Natural killer cell (primary cell): ENCODE measurements around the gene FXYD3. TPM values are rescaled to one million over a fixed set of nuclear protein-coding genes. Genes with fewer than 3 reads are reported as not detected.

Experiments
- ATAC-seq, 3 donors: fragments of 150-1000 bp in 2 of 3; fragments of 200-7000 bp in 1 of 3; cut with Tn5 transposase; 1 replicate in 1 of 3; 2 replicates in 2 of 3; pipeline ENCODE4 v1.10.0; 2021; ENCODE audit warnings: mild to moderate bottlenecking in 2 of 3, moderate library complexity in 2 of 3
- DNase-seq, 2 donors: peaks; one replicate each; pipeline versions ENCODE4 v3.0.0 to v3.0.0-alpha.2; 2013 to 2021; ENCODE audit warnings: mixed read lengths in 1 of 2
- H3K27ac ChIP-seq: one replicate; pipeline ENCODE4 v1.5.1; 2013; ENCODE audit warnings: mild to moderate bottlenecking, low read length
- H3K27me3 ChIP-seq: one replicate; pipeline ENCODE4 v1.6.1; 2013; ENCODE audit warnings: low read length; ENCODE audit not compliant: control insufficient read depth, insufficient read depth
- H3K36me3 ChIP-seq: one replicate; pipeline ENCODE4 v1.6.1; 2013; ENCODE audit warnings: low read length; ENCODE audit not compliant: control insufficient read depth, insufficient read depth
- H3K4me1 ChIP-seq: one replicate; pipeline ENCODE4 v1.6.1; 2013; ENCODE audit warnings: low read length; ENCODE audit not compliant: control insufficient read depth, insufficient read depth
- H3K4me3 ChIP-seq: one replicate; pipeline ENCODE4 v1.5.1; 2013; ENCODE audit warnings: low read length
- H3K9me3 ChIP-seq: one replicate; pipeline ENCODE4 v1.6.1; 2013; ENCODE audit warnings: low read length; ENCODE audit not compliant: control insufficient read depth, insufficient read depth
- H3K27ac Mint-ChIP-seq, 2 donors: one replicate each; pipeline ENCODE4 v1.8.0; 2022; ENCODE audit warnings: mild to moderate bottlenecking in 2 of 2, mixed read lengths in 2 of 2, moderate library complexity in 1 of 2
- H3K27me3 Mint-ChIP-seq, 2 donors: one replicate each; pipeline ENCODE4 v1.8.0; 2022; ENCODE audit warnings: low read depth in 2 of 2, mixed read lengths in 2 of 2
- H3K36me3 Mint-ChIP-seq: one replicate; pipeline ENCODE4 v1.8.0; 2022; ENCODE audit warnings: mixed read lengths
- H3K4me1 Mint-ChIP-seq, 2 donors: one replicate each; pipeline ENCODE4 v1.8.0; 2022; ENCODE audit warnings: mixed read lengths in 2 of 2
- H3K4me3 Mint-ChIP-seq: one replicate; pipeline ENCODE4 v1.8.0; 2022; ENCODE audit warnings: mild to moderate bottlenecking, moderate library complexity, mixed read lengths
- H3K9me3 Mint-ChIP-seq, 2 donors: one replicate each; pipeline ENCODE4 v1.8.0; 2022; ENCODE audit warnings: mixed read lengths in 2 of 2
- CTCF ChIP-seq: fragments of 200-600 bp; IDR thresholded peaks from one replicate; pipeline ENCODE4 v1.8.0; 2022; ENCODE audit warnings: antibody characterized with exemption
- WGBS: methylation state at CpG from one replicate; pipeline ENCODE4 v1.1.7; 2013; ENCODE audit warnings: missing lambda C conversion rate; ENCODE audit not compliant: insufficient coverage; 5-methylcytosine and 5-hydroxymethylcytosine counted together
- intact Hi-C: fragments of 100-400 bp; cut with micrococcal nuclease; formaldehyde crosslinking; loops from one replicate; pipeline ENCODE4 v1.14.2; 2022
- total RNA-seq, 4 donors: library from RNA; stranded (reverse); fragments of 120-200 nt in 1 of 4; gene quantifications; one replicate each; pipeline versions ENCODE4 v1.2.3 to v1.2.4, GENCODE V29; 2013 to 2022

Gene FXYD3
- total RNA-seq, 3 donors from 2014 or later (not counting 1 experiment from before 2014, with no cell fraction given), result not detected

GRCh38 chr19:35138305-35138892 lies 22.8 kb downstream of the FXYD3 start, which contains the start of gene FXYD1:
Gene FXYD1 (plus strand): TSS chr19:35138824. CDS start chr19:35140080, 1,256 bp downstream.
- peaks cover 33% of the 10 kb centered on the region for H3K4me1 ChIP-seq
- ATAC-seq (no peak), DNase-seq (no peak)
- no peak for TF ChIP-seq CTCF
- intact Hi-C loops, result no loop called here
- H3K4me1 Mint-ChIP-seq, result peaks cover 6 to 31% of the 10 kb centered on the region in 2 donors
- peaks cover 0 to 25% of the 10 kb centered on the region in 2 donors for H3K27me3 Mint-ChIP-seq
- peaks cover 11% of the 10 kb centered on the region for H3K27me3 ChIP-seq
- H3K36me3 ChIP-seq, result no peaks in the 10 kb centered on the region
- no peak within 1 kb of the TSS for H3K27ac ChIP-seq
- no peaks in the 10 kb centered on the region for H3K9me3 Mint-ChIP-seq
- H3K27ac Mint-ChIP-seq, result peak within 1 kb of the TSS in 1 of 2 donors; percentile 6
- H3K36me3 Mint-ChIP-seq, result no peaks in the 10 kb centered on the region
- H3K4me3 Mint-ChIP-seq, result no peak within 1 kb of the TSS
- no peaks in the 10 kb centered on the region for H3K9me3 ChIP-seq
- WGBS, result 91% methylated on average over 14 of the region's 18 CpGs
- no peak within 1 kb of the TSS for H3K4me3 ChIP-seq

- no peak for DNase-seq
- intact Hi-C loops, result loop anchor here (5.0 kb wide), 2 partner anchors 72 to 168 kb away; no protein-coding TSS in a partner anchor
- no peak overlapping the region for H3K27ac ChIP-seq
- Mint-ChIP-seq H3K4me1 (peaks cover 22 to 50% of the 10 kb centered on the region in 2 donors), H3K36me3 (no peaks in the 10 kb centered on the region), H3K4me3 (peak overlapping the region; percentile 17), H3K27ac (peak overlapping the region in 1 of 2 donors; percentile 80), H3K27me3 (peaks cover 0 to 23% of the 10 kb centered on the region in 2 donors), H3K9me3 (no peaks in the 10 kb centered on the region)
- TF ChIP-seq CTCF, result no peak
- peaks cover 11% of the 10 kb centered on the region for H3K27me3 ChIP-seq
- no peak overlapping the region for H3K4me3 ChIP-seq
- no peaks in the 10 kb centered on the region for H3K9me3 ChIP-seq
- no peaks in the 10 kb centered on the region for H3K36me3 ChIP-seq
- peaks cover 50% of the 10 kb centered on the region for H3K4me1 ChIP-seq
- 58% methylated on average over 12 of the region's 12 CpGs for WGBS
- no peak for ATAC-seq
These were observed 24.8 kb downstream of the FXYD3 start for GRCh38 chr19:35140207-35140961.

- peak overlapping the region; percentile 32 for H3K4me3 ChIP-seq
- TF ChIP-seq CTCF, result no peak
- H3K27ac Mint-ChIP-seq, result peak overlapping the region; percentile 50 to 80
- peaks cover 0 to 23% of the 10 kb centered on the region in 2 donors for H3K27me3 Mint-ChIP-seq
- no peaks in the 10 kb centered on the region for H3K9me3 Mint-ChIP-seq
- DNase-seq (peak; percentile 84 to 94), ATAC-seq (peak; percentile 84 to 95 (median 86))
- H3K27ac ChIP-seq, result no peak overlapping the region
- H3K4me3 Mint-ChIP-seq, result peak overlapping the region; percentile 76
- intact Hi-C loops, result loop anchor here (5.0 kb wide), 2 partner anchors 71 to 169 kb away; no protein-coding TSS in a partner anchor
- peaks cover 11% of the 10 kb centered on the region for H3K27me3 ChIP-seq
- peaks cover 46% of the 10 kb centered on the region for H3K4me1 ChIP-seq
- 1% methylated on average over 41 of the region's 48 CpGs for WGBS
- no peaks in the 10 kb centered on the region for H3K9me3 ChIP-seq
- no peaks in the 10 kb centered on the region for H3K36me3 Mint-ChIP-seq
- H3K4me1 Mint-ChIP-seq, result peaks cover 22 to 50% of the 10 kb centered on the region in 2 donors
- H3K36me3 ChIP-seq, result no peaks in the 10 kb centered on the region
These were observed 25.6 kb downstream of the FXYD3 start for GRCh38 chr19:35140962-35141836.
